PC-9 (cell line): ENCODE data around the gene PREPL. TPM values are rescaled to one million over a fixed set of nuclear protein-coding genes. Genes with fewer than 3 reads are reported as not detected.

ENCODE experiments used
- BruUV-seq: library from RNA; stranded (reverse); fragments of 400-500 nt; replicated peaks from 2 replicates; lab custom pipeline; 2021; lab: Mats Ljungman, UMichigan
- CTCF ChIA-PET: fragments of 300-600 bp; sonication (Branson Sonifier 250); formaldehyde crosslinking; loops from one replicate; lab custom pipeline; 2022; ENCODE audit warnings: antibody characterized with exemption; lab: Charles Lee
- POLR2A ChIA-PET: fragments of 300-600 bp; sonication (Branson Sonifier 250); formaldehyde crosslinking; loops from one replicate; lab custom pipeline; 2022; ENCODE audit warnings: antibody characterized with exemption; ENCODE audit not compliant: unreplicated experiment; lab: Charles Lee
- DNase-seq, 2 experiments: peaks; one replicate each; pipeline versions ENCODE4 v3.0.0 to v3.0.0-alpha.2; 2015 to 2022; ENCODE audit warnings: mixed read lengths in 1 of 2
- H2AFZ ChIP-seq: fragments of 200-600 bp; sonication (generic); 2 replicates; pipeline ENCODE4 v1.8.1; 2017; ENCODE audit warnings: antibody characterized with exemption
- H3F3A ChIP-seq: fragments of 200-600 bp; sonication (generic); 2 replicates; pipeline ENCODE4 v1.8.1; 2017; ENCODE audit warnings: antibody characterized with exemption, mild to moderate bottlenecking, low read depth; ENCODE audit not compliant: insufficient read depth
- H3K27ac ChIP-seq: fragments of 200-600 bp; sonication (generic); 2 replicates; pipeline ENCODE4 v1.6.1; 2016; ENCODE audit warnings: mixed run types
- H3K27me3 ChIP-seq: fragments of 200-600 bp; sonication (generic); 2 replicates; pipeline ENCODE4 v1.6.1; 2016; ENCODE audit warnings: low read depth, mixed run types; ENCODE audit not compliant: insufficient read depth
- H3K36me3 ChIP-seq: fragments of 200-600 bp; sonication (generic); 2 replicates; pipeline ENCODE4 v1.6.1; 2016; ENCODE audit warnings: low read depth, mixed run types
- H3K4me1 ChIP-seq: fragments of 200-600 bp; sonication (generic); replicated peaks from 2 replicates; pipeline ENCODE4 v1.6.1; 2016; ENCODE audit warnings: mixed run types; ENCODE audit not compliant: insufficient read depth
- H3K4me2 ChIP-seq: fragments of 200-600 bp; sonication (generic); 2 replicates; pipeline ENCODE4 v1.6.1; 2017; ENCODE audit warnings: mixed run types
- H3K4me3 ChIP-seq: fragments of 200-600 bp; sonication (generic); 2 replicates; pipeline ENCODE4 v1.6.1; 2016; ENCODE audit warnings: mixed run types
- H3K79me2 ChIP-seq: fragments of 200-600 bp; sonication (generic); 2 replicates; pipeline ENCODE4 v1.6.1; 2017; ENCODE audit warnings: low read depth, mixed run types
- H3K9me2 ChIP-seq: fragments of 200-600 bp; sonication (generic); 2 replicates; pipeline ENCODE4 v1.8.1; 2017; ENCODE audit warnings: mild to moderate bottlenecking; ENCODE audit not compliant: insufficient read depth
- H3K9me3 ChIP-seq: fragments of 200-600 bp; sonication (generic); 2 replicates; pipeline ENCODE4 v1.8.1; 2016; ENCODE audit warnings: low read depth; ENCODE audit not compliant: insufficient read depth
- H4K20me1 ChIP-seq: fragments of 200-600 bp; sonication (generic); 2 replicates; pipeline ENCODE4 v1.8.1; 2017; ENCODE audit not compliant: insufficient read depth
- EZH2 ChIP-seq: fragments of 200-600 bp; sonication (generic); IDR thresholded peaks from 2 replicates; pipeline ENCODE4 v1.8.0; 2017; ENCODE audit warnings: antibody characterized with exemption, low read depth
- intact Hi-C: fragments of 100-400 bp; cut with micrococcal nuclease; formaldehyde crosslinking; loops from one replicate; pipeline ENCODE4 v1.10.0; 2022; ENCODE audit not compliant: unreplicated experiment
- total RNA-seq: library from RNA; stranded (reverse); gene quantifications from 2 replicates; pipeline ENCODE4 v1.2.3, GENCODE V29; 2021
- TF ChIP-seq, protein P1 (sequence below): fragments of 200-600 bp; sonication (generic); conservative IDR thresholded peaks from 2 replicates; pipeline ENCODE4 v1.6.1; 2017; ENCODE audit warnings: mixed run types, antibody characterized with exemption, mild to moderate bottlenecking, moderate library complexity

Gene PREPL
- total RNA-seq, 1 experiment from 2014 or later = 42.2 TPM

GRCh38 chr2:44286119-44286883 is 75.0 kb downstream of the PREPL start:
- TF ChIP-seq EZH2 = no peak
- TF ChIP-seq, protein P1, sequence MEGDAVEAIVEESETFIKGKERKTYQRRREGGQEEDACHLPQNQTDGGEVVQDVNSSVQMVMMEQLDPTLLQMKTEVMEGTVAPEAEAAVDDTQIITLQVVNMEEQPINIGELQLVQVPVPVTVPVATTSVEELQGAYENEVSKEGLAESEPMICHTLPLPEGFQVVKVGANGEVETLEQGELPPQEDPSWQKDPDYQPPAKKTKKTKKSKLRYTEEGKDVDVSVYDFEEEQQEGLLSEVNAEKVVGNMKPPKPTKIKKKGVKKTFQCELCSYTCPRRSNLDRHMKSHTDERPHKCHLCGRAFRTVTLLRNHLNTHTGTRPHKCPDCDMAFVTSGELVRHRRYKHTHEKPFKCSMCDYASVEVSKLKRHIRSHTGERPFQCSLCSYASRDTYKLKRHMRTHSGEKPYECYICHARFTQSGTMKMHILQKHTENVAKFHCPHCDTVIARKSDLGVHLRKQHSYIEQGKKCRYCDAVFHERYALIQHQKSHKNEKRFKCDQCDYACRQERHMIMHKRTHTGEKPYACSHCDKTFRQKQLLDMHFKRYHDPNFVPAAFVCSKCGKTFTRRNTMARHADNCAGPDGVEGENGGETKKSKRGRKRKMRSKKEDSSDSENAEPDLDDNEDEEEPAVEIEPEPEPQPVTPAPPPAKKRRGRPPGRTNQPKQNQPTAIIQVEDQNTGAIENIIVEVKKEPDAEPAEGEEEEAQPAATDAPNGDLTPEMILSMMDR = no peak
- H2AFZ ChIP-seq = no peak overlapping the region
- no peak overlapping the region for H3K4me2 ChIP-seq
- CTCF ChIA-PET = no interaction called here
- intact Hi-C loops = no loop called here
- no peaks in the 10 kb centered on the region for H3K79me2 ChIP-seq
- POLR2A ChIA-PET = no interaction called here
- no peaks in the 10 kb centered on the region for H3K9me3 ChIP-seq
- H3K9me2 ChIP-seq = no peaks in the 10 kb centered on the region
- DNase-seq = no peak
- H3F3A ChIP-seq = peaks cover 10% of the 10 kb centered on the region; the same call in 1 of the 2 replicates
- H3K27me3 ChIP-seq = no peaks in the 10 kb centered on the region
- no peak overlapping the region for H3K27ac ChIP-seq
- no TSS peak for BruUV-seq
- no peak overlapping the region for H3K4me3 ChIP-seq
- H4K20me1 ChIP-seq = no peaks in the 10 kb centered on the region
- H3K36me3 ChIP-seq = no peaks in the 10 kb centered on the region
- H3K4me1 ChIP-seq = peaks cover 13% of the 10 kb centered on the region

DNA sequence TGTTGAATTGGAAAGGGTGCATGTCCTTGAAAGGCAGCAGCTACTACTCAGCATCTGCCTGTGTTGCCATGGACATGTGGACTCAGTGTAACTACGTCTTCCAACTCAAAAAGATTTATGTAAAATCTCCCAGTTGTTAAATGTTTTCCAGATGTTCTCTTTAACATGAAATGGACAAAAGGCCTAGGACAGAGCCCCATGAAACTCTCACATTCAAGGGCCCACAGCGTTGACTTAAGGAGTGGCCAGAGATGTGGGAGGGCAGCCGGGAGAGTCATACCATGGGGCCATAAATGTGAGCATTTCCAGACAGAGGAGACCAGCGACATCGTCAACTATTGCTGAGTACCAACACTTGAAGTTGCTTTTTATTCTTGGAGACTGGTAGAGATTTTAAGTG is 76.1 kb downstream of the PREPL start:
- Histone ChIP-seq H3K4me1 (peaks cover 2% of the 10 kb centered on the region), H3K79me2 (no peaks in the 10 kb centered on the region), H3K27ac (no peak overlapping the region), H3K27me3 (no peaks in the 10 kb centered on the region), H3K4me3 (no peak overlapping the region), H3F3A (no peaks in the 10 kb centered on the region), H3K4me2 (no peak overlapping the region), H4K20me1 (no peaks in the 10 kb centered on the region), H3K9me3 (no peaks in the 10 kb centered on the region), H3K36me3 (no peaks in the 10 kb centered on the region), H2AFZ (no peak overlapping the region), H3K9me2 (no peaks in the 10 kb centered on the region)
- DNase-seq = no peak
- ChIA-PET CTCF (no interaction called here), POLR2A (no interaction called here)
- no TSS peak for BruUV-seq
- TF ChIP-seq, protein P1 = no peak
- no peak for TF ChIP-seq EZH2
- intact Hi-C loops = no loop called here

GRCh38 chr2:44283116-44283666 is 78.1 kb downstream of the PREPL start:
- intact Hi-C loops = no loop called here
- ChIA-PET CTCF (no interaction called here), POLR2A (interaction anchor here (0.5 kb wide), 1 partner anchor 221 kb away, joined by 5 read pairs; no protein-coding TSS in a partner anchor)
- no peak overlapping the region for H2AFZ ChIP-seq
- TF ChIP-seq, protein P1 = no peak
- no TSS peak for BruUV-seq
- no peak overlapping the region for H3K4me3 ChIP-seq
- H3K27me3 ChIP-seq = no peaks in the 10 kb centered on the region
- no peak for DNase-seq
- no peaks in the 10 kb centered on the region for H4K20me1 ChIP-seq
- H3K36me3 ChIP-seq = no peaks in the 10 kb centered on the region
- H3K79me2 ChIP-seq = no peaks in the 10 kb centered on the region
- no peaks in the 10 kb centered on the region for H3K4me1 ChIP-seq
- no peaks in the 10 kb centered on the region for H3F3A ChIP-seq
- H3K4me2 ChIP-seq = no peak overlapping the region
- H3K27ac ChIP-seq = no peak overlapping the region
- no peaks in the 10 kb centered on the region for H3K9me2 ChIP-seq
- H3K9me3 ChIP-seq = no peaks in the 10 kb centered on the region
